Measurements from ENCODE around the gene PRDM13.
A peak's percentile ranks its signal among the peaks of the same experiment; 100 is the strongest.

DNA sequence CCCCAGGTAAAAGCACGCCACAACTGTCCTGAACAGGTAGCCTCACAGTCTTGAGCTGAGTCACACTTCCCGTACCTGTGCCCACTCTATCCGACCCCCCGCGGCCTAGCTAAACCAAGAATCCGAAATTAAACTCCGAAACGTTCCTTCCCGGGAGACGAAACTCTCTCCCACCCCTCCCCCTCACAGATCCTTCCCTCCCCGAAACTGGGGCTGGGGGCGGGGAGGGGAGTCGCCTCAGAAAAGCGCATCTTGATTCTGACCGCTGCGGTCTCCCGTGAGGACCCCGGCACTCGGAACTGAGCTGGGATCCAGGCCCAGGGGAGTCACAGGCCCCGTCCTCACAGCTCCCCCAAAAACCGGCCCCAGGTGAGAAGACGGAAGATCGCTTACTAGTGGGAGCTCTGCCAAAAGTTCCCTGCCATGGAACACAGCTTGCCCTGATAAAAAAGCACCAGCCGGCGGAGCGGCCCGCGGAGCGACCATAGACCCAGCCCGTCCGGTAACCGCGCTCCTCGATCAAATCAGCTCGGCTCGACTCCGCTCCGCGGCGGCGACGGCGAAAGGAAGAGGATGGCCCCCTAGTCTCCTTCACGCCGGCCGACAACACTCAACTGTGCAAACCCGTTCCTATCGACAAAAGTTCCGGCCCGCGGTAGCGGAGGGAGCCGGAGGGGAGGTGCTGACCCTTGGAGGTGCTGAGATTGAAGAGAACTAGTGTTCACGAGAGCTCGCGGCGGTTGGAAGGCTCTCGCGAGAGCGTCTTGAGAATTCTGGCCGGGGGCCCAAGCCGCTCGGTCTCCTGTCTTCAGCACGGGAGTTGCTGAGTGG lies 38.3 kb upstream of the PRDM13 start, which contains the start of gene CCNC:
- no peak for TF ChIP-seq CTCF (IDR thresholded peaks at IDR 0.05)
- TF ChIP-seq EZH2phosphoT487 (IDR thresholded peaks at IDR 0.05) = peak; percentile 25
